Left kidney (tissue), 2 donors: ENCODE measurements around the gene NUMA1. TPM values are rescaled to one million over a fixed set of nuclear protein-coding genes. Genes with fewer than 3 reads are reported as not detected.

Source experiments
- DNase-seq: peaks from one replicate; pipeline ENCODE4 v3.0.0-alpha.2; 2013
- polyA plus RNA-seq: library from polyadenylated mRNA; unstranded; fragments of 120-200 nt; gene quantifications from one replicate; pipeline ENCODE4 v1.2.1, GENCODE V29; 2013; ENCODE audit not compliant: insufficient read length

The NUMA1 gene
- polyA plus RNA-seq, 1 donor: 300 TPM

DNA sequence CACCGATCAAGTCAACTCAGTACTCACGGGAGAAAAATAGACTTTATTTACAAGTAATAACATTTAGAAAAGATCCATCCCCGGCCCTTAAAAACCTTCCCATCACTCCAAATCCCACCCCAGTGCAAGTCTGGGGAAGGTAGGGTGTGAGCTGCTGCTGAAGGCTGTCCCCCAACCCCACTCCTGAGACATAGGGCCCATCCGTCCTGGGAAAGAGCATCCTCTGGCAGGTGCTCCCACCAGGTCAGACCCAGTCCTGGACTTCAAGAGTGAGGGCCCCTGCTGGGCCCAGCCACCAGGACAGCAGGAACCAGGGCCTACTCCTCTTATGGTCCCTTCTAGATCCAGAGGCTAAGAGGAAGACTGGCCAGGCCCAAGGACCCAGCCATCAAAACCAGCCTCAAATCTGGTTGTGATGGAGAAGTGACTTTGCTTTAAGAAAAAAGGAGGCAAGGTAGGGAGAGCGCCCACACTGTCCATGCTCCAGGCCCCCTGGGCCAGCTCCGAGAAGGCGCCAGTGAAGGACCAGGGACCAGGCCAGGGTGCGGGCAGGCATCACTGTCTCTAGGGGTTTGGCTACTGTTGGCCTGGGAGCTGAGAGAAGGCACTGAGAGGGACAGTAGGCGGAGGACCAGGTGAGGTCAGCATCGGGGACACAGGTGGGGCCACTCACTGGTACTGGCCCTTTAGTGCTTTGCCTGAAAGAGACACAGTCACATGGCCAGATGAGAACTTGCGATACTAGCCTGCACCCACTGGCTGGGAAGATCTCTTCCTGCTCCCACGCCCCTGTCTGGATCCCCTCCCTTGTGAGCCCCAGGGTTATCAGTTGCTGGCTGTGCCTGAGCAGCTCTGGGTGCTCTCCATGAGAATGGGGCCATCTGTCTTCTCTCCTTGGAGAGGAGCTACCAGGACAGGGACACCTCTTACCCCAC, 77.2 kb downstream of the NUMA1 start:
- DNase-seq: no peak

GRCh38 chr11:72001834-72002591, 78.3 kb downstream of the NUMA1 start:
- DNase-seq: peak; percentile 20

DNA sequence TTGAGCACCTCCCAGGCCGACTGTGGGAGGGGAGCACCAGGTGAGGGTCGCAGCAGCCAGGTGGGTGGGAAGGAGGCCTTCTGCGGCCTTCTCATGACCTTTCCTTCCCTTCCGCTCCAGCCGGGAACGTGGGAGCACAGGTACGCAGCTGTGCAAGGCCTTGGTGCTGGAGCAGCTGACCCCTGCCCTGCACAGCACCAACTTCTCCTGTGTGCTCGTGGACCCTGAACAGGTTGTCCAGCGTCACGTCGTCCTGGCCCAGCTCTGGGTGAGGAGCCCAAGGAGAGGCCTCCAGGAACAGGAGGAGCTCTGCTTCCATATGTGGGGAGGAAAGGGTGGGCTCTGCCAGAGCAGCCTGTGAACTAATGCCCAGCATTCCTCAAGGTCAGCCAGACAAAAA, 79.1 kb downstream of the NUMA1 start:
- DNase-seq: no peak

DNA sequence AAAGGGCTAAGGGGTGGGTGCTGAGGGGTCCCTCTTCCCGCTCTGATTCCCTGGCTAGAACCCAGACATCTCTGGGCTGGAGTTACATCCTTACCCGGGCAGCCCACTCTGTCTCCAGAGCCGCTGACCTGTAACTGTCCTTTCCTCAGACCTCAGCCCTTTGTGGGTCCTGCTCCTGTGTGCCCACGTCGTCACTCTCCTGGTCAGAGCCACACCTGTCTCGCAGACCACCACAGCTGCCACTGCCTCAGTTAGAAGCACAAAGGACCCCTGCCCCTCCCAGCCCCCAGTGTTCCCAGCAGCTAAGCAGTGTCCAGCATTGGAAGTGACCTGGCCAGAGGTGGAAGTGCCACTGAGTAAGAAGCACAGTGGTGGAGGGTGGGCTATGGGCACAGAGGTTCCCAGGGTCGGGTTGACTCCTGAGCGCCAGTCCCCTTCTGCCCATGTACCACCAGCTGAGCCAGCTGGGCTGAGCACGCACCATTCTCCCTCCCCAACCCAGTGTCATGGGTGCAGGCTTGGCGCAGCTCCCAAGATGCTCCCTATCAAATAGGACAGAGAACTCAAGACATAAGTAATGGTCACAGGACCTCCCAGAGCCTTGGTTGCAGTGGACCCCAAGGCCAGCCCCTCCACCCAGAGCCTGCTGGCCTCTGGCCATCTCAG, 80.0 kb downstream of the NUMA1 start:
- no peak for DNase-seq

GRCh38 chr11:71999798-72000197, 80.5 kb downstream of the NUMA1 start:
- no peak for DNase-seq

- DNase-seq: no peak
Observed at GRCh38 chr11:71999362-71999761, 81.0 kb downstream of the NUMA1 start.

DNA sequence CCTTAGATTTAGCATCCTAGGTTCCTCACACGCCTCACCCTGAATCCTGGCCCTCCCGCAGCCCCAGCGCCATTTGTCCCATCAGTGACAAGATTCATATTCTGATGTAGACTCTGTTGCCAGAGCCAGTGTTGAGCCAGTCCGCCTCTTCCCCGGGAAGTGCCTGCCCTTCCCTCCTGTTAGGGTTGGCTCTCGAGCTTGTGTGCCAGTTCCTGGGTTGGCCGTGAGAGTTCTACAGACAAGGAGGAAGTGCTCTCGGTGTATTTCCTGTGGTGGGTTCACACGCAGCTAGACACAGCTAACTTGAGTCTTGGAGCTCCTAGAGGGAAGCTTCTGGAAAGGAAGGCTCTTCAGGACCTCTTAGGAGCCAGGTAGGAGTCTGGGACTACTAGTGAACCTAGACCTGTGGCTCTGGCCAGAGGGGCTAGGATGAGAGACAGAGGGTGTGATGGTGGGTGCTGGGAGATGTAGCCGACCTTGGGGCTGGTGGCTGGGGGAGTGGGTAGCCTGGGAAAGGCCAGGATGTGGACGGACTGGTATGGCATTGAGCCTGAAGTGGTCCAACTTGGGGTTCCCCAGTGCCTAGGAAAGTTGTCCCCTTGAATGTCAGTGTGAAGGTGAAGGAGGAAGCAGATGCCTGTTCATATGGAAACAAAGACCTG, 81.6 kb downstream of the NUMA1 start, which contains the start of gene IL18BP:
IL18BP (plus strand) TSS at position 261 of the 662 bp plus-strand sequence. CDS start 1,076 bp downstream, outside the sequence.
- no peak for DNase-seq

DNA sequence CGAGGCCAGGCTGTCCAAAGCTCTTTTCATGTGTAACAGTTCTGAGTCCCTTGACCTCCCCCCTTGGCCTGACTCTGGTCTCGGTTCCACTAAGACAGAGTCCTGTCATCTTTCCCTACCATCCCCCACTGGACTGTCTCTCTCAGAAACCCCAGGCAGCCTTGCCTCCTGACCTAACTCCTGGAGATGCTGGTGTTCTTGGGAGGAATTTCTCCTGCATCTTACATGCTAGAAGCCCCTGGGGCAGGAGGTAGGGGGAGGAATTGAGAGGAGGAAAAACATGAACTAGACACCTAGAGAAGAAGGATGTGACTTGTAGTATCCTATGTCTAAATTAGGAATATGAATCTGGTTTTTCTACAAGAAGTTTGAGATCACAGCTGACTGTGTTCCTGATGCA, 82.3 kb downstream of the NUMA1 start:
- DNase-seq: no peak

DNA sequence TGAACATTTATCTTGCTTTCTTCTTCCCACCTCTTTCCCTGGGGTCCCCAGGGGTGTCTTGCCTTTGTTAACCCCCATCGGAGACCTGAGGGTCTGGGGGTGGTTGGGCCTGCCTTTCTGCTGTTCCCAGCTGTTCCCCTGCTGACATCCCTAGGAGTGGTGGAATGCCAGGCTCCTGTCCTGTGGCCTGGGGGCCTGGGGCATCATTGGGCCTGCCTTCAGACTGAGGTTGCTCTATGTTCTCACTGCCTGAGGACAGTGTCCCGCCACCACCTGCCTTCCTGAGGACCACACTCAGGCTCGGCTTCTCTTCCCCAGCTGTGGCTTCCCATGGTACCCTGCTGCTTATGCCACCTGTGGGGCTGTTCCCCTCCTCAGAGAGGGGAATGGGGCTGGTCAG, 82.7 kb downstream of the NUMA1 start:
- DNase-seq: no peak

DNA sequence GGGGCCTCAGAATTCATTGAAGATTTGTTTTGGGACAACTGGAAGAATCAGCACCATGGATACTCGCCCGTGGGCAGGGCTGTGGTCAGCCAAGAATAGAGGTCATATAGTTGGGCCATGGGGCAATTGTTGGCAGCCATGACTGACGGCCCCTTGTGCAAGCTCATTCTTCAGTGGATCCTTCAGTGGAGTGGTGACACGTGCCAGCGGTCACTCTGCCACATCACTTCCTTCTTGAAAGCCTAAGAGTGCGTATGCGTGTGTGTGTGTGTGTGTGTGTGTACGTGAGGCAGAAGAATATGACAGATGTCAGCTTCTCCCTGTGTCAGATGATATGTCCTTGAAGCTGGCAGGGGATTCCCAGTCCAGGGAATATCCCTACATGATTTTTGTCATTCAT, 83.4 kb downstream of the NUMA1 start:
- no peak for DNase-seq

DNA sequence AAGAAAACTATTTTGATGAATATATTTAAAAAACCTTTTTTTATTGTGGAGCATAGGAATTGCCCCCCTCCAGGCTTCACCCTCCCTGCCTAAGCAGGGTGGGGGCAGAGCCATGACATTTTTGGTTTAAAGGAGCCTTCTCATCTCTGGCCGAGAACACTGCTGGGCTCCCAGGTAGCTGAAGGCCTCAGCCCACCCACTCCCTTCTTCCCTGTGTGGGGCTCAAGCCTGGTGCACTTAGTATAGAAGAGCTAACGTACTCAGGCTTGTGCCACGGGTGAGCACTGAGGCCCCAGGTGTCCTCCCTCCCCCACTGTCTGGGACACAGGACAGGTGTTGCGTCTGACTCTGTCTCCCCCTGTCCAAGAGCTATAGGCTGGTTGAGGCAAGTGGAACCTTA, 83.8 kb downstream of the NUMA1 start:
- DNase-seq: no peak

DNA sequence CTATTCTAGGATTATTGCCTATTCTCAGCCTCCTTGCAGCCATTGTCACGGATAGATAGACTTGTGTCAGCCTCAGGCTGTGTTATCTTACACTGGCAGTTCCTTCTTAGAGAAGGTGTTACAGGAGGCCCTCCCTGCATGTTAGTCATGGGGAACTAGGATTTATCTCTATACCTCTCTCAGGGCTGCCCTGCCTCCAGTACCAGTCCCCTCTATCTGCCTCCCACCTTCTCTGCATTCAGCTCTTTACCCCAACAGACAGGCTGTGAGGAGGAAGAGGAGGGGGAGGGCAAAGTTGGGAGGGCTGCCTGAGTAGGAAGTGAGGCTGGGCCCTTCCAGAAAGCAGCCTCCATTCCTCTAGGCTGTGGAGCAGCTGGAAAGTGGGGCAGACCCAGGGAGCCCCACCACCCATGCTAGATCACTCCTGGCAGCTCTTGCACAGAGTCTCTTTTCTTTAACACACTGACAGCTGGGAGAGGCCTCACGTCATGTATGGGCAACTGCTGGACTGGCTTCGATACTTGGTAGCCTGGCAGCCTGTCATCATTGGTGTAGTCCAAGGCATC, 84.5 kb downstream of the NUMA1 start:
- DNase-seq: no peak

DNA sequence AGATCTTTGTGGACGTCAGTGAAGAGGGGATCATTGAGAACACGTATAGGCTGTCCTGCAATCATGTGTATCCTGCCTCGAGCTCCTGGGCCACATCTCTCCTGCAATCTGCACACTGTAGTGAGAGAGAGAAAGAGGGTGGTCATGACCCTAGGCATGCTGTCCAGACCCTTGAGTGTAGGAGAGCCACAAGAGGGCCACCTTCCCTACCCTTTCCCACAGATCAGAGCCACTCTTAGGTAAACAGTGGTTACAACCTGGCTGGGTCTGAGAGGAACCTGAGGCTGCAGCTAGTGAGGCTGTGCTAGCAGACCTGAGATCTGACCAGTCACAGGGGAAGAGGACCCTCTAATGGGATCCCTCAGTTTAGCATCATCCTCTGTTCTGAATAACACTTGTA, 85.6 kb downstream of the NUMA1 start:
- no peak for DNase-seq

GRCh38 chr11:71992136-71992730, 88.1 kb downstream of the NUMA1 start:
- no peak for DNase-seq

GRCh38 chr11:71991494-71991893, 88.8 kb downstream of the NUMA1 start:
- DNase-seq: no peak

DNA sequence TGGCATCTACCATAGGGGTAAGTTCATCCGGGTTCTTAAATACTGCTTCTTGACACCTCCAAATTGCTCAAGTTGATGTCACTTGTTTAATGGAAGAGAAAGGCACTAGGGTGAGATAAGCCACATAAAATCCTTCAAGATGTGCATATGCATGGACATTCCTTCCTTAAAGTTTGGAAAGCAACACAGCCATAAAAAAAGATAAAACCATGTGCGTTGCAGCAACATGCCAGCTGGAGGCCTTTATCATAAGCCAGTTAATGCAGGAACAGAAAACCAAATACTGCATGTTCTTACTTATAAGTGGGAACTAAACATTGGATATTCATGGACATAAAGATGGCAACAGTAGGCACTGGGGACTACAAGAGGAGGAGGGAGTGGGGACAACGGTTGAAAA, 89.6 kb downstream of the NUMA1 start:
- no peak for DNase-seq

DNA sequence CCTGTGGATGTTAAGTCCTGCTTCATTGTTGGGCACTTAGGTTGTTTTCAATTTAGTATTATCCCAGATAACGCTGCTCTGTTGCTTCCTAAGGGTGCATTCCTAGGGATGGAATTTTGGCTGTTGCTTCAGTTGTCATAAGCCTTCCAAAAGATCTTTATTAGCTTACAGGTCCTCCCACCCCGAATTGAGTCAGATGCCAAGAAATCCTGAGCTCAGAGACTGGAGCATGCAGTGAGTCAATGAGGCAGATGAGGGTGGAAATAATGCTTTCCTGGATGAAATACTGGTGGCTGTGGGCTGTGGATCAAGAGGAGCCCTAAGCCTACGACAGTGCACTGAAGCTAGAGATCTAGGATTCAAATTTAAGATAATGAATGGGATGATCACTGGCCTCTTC, 92.3 kb downstream of the NUMA1 start:
- DNase-seq: no peak

DNA sequence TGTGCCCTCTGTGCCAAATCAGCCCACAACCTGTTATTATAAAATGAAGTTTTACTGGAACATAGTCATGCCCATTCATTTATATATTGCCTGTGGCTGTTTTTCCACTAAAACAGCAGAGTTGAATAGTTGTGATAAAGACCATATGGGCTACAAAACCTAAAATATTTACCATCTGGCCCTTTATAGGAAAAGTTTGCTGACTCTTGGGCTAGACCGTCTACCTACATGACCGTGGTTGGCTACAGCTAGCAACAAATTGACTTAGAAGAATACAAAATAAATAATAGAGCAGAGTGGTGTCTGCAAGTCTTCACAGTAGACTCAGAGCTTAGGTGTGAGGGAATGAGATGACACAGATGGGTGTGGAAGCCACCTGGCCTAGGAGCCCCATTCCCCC, 92.8 kb downstream of the NUMA1 start:
- no peak for DNase-seq

GRCh38 chr11:71986131-71986530, 94.2 kb downstream of the NUMA1 start:
- DNase-seq: no peak

DNA sequence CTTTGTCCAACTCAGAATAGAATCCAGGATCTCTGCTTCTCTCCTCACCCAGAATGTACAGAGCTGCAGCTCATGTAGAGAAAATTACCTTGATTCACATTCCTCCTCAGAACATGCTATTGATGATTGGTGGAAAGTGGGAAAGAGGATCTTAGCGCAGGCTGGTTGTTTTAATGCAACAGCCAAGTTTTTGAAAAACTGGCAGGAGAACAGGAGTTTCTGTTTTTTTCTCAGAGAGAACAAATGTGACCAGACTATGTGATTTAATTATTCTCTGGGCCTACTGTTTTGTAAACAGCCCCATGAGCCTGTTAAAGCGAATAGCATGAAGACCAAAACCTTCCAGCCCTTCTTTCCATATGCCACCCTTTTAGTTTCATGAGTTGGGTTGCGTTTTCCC, 100.7 kb downstream of the NUMA1 start:
- no peak for DNase-seq

- DNase-seq: no peak
Observed at GRCh38 chr11:71979094-71979493, 101.2 kb downstream of the NUMA1 start.
